Motor neuron (in vitro differentiated cells): ENCODE results near the gene CDH10. TPM values are rescaled to one million over a fixed set of nuclear protein-coding genes. Genes with fewer than 3 reads are reported as not detected.

Source experiments
- ATAC-seq, 8 experiments: fragments of 200-7000 bp; cut with Tn5 transposase; replicated peaks in 6 of 8; 2 replicates each; pipeline ENCODE4 v1.8.0; 2021; ENCODE audit warnings: mild to moderate bottlenecking in 8 of 8, moderate library complexity in 8 of 8
- H3K27ac ChIP-seq, 2 donors: fragments of 250-450 bp; sonication (Bioruptor Pico); 2 replicates each; pipeline ENCODE4 v1.9.0; 2021; ENCODE audit warnings: antibody characterized with exemption in 2 of 2, mild to moderate bottlenecking in 2 of 2, moderate library complexity in 1 of 2
- H3K4me1 ChIP-seq, 2 donors: fragments of 250-450 bp; sonication (Bioruptor Pico); replicated peaks in 1 of 2; 2 replicates each; pipeline ENCODE4 v1.6.1; 2021; ENCODE audit warnings: antibody characterized with exemption in 2 of 2, mild to moderate bottlenecking in 2 of 2, moderate library complexity in 1 of 2
- H3K4me3 ChIP-seq, 5 donors: fragments of 250-450 bp; sonication (Bioruptor Pico); 2 replicates each; pipeline ENCODE4 v1.9.0; 2021; ENCODE audit warnings: antibody characterized with exemption in 5 of 5, mild to moderate bottlenecking in 5 of 5, moderate library complexity in 4 of 5
- WGBS, 10 experiments: fragments of 450-650 bp; shearing (Covaris generic); methylation state at CpG; one replicate each; pipeline ENCODE4 v1.0.0; 2022; 5-methylcytosine and 5-hydroxymethylcytosine counted together
- in situ Hi-C, 9 experiments: fragments of 400-800 bp; cut with MboI; loops; one replicate each; pipeline ENCODE4 v1.15.0; 2021; ENCODE audit warnings: low sequenced_read_pairs in 9 of 9, low pct_unique_long_range_greater_than_20kb in 2 of 9; ENCODE audit not compliant: unreplicated experiment in 9 of 9
- total RNA-seq, 8 experiments: library from RNA; unstranded; fragments of 300-600 nt; gene quantifications; 2 replicates each; pipeline versions ENCODE4 v1.2.3 to v1.2.4, GENCODE V29; 2022

CDH10 gene
- 10 to 100 TPM in 5 of 8 experiments, 1 to 10 TPM in 2, under 1 TPM in 1; 0.45 to 29.1 (median 18.0) TPM for total RNA-seq

DNA sequence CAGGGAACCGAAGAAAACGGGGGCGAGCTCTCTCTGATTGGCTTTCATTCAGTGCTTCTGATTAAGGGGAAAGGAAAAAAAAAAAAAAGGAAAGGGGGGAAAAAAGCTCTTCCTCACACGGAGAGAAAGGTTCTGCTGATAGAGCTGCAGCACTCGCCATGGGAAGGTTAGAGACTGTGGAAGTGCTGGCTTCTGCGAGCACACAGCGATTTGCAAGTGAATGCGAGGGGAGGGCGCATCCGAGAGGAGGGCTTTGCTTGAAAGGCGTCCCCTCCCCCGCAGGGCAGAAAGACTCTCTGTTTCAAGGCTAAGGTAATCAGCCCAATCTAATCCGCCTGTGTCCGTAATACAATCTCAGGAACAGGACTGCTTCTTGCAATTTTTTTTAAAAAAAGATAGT lies at the start of gene CDH10:
Gene CDH10, minus strand, starts transcription at position 218 of the 400 bp plus-strand sequence. CDS start 51,488 bp downstream, outside the sequence.
- in situ Hi-C loops: loop anchor here in 1 of 9 experiments (25.0 kb wide), 1 partner anchor 368 kb away; no protein-coding TSS in a partner anchor
- H3K4me3 ChIP-seq: peak within 1 kb of the TSS; percentile 37 to 49 (median 41)
- H3K4me1 ChIP-seq: peaks cover 4 to 12% of the 10 kb centered on the region in 2 donors
- ATAC-seq: peak; percentile 82 to 98 (median 96)
- 0 to 11% (median 0%) methylated on average over 3 to 13 of the region's 14 CpGs; no CpG with 5 or more reads in 1 of the 10 experiments for WGBS, 10 experiments
- H3K27ac ChIP-seq: peak within 1 kb of the TSS; percentile 11 to 19

DNA sequence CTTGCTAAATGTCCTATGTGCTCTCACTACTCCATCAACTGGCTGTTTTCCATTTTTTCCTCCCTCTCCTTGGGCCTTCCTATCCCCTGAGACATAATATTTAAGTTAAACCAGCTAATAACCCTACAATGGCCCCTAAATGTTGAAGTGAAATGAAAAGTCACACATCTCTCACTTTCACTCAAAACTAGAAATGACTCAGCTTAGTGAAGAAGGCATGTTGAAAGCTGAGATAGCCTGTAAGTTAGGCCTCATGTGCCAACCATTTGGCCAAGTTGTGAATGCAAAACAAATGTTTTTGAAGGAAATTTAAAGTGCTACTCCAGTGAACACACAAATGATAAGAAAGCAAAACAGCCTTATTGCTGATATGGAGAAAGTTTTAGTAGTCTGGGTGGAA lies 48.8 kb upstream of the CDH10 start:
- no peak overlapping the region for H3K4me3 ChIP-seq
- no peaks in the 10 kb centered on the region for H3K4me1 ChIP-seq
- in situ Hi-C loops: no loop called here
- no peak for ATAC-seq
- no peak overlapping the region for H3K27ac ChIP-seq

DNA sequence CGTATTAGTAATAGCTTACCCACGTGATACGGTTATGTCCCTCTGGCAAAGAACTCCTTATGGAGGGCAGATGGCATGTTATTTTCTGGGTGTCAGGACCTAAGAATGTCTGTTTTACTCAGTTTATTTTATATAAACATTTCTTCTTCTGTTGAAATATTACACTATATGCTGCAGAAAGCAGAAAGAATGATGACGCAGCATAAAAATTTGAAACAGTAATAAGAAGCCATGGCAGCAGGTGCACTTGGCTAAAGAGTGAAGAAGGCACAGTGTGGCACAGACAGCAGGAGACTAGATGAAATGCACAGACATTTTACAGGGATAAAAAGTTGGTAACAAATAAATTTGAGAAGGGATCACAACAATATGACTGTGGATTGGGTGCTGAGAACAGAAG lies 46.3 kb upstream of the CDH10 start:
- in situ Hi-C loops: no loop called here
- H3K4me1 ChIP-seq: no peaks in the 10 kb centered on the region
- H3K27ac ChIP-seq: no peak overlapping the region
- 40 to 100% (median 91%) methylated on average over 1 to 4 of the region's 4 CpGs; no CpG with 5 or more reads in 1 of the 10 experiments for WGBS, 10 experiments
- H3K4me3 ChIP-seq: no peak overlapping the region
- ATAC-seq: no peak

DNA sequence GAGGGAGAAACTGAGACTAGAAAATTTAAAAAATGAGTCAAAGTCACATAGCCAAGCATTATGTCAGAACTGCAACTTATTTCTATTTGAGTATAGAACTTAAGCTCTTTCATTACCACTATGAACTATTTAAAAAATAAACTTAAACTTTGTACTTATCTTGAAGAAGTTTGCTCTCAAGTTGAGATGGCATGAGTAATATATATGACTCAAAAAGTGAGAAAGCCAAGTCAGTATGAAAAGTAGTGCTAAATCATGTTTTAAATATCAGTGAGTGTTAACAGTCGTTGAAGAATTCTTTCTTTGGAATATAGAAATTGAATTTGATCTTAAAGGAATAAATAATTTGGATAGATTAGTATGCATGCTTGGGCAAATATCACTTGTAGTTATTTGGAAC lies 36.3 kb upstream of the CDH10 start:
- Histone ChIP-seq H3K27ac (no peak overlapping the region), H3K4me1 (no peaks in the 10 kb centered on the region), H3K4me3 (no peak overlapping the region)
- no peak for ATAC-seq
- 0 to 100% (median 67%) methylated on average over 1 of the region's 1 CpG; no CpG with 5 or more reads in 1 of the 10 experiments for WGBS, 10 experiments
- in situ Hi-C loops: no loop called here

DNA sequence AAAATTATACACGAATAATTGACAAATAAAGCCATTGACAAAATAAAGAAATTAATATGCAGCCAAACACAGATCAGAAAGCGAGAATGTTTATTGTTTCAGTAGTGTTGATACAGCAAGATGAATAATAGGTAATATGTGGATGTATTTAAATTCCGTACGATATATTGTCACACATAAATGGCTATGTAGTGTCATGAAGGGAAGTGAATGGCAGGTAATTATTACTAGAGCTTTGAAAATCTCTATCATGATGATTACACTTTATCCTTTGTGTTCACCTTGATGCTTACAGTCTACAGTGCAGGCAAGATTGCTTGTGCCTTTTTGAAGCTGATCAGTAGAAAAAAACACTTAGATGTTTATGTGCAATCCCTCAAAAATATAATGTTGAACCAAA lies 23.3 kb upstream of the CDH10 start:
- no peak overlapping the region for H3K4me3 ChIP-seq
- peaks cover 5 to 6% of the 10 kb centered on the region in 2 donors for H3K4me1 ChIP-seq
- H3K27ac ChIP-seq: no peak overlapping the region
- in situ Hi-C loops: loop anchor here in 1 of 9 experiments (25.0 kb wide), 1 partner anchor 344 kb away; no protein-coding TSS in a partner anchor
- 44 to 100% (median 81%) methylated on average over 1 to 4 of the region's 4 CpGs for WGBS, 10 experiments
- ATAC-seq: no peak

DNA sequence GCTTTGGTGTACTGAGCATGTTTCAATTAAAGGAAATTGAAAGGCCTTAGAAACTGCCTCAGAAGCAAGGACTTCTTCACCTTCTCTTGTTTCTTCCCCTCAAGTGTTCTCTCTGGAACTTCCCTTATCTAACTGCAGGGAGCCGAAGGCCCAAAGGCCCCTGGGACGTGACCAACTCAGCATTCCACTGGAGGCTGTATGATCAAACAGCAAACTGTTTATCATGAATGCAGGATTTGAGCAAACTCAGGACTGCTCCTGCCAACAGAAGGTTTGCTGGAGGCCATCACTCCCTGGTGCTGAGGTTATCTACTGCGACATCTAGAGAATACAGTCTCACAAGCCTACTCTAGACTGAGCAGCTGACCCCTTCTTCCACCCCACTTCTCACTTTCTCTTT lies 4.8 kb upstream of the CDH10 start:
- ATAC-seq: no peak
- in situ Hi-C loops: loop anchor here in 1 of 9 experiments (25.0 kb wide), 1 partner anchor 363 kb away; no protein-coding TSS in a partner anchor
- peaks cover 3 to 6% of the 10 kb centered on the region in 2 donors for H3K4me1 ChIP-seq
- 0 to 100% (median 51%) methylated on average over 1 to 2 of the region's 3 CpGs; no CpG with 5 or more reads in 4 of the 10 experiments for WGBS, 10 experiments
- H3K4me3 ChIP-seq: no peak overlapping the region
- no peak overlapping the region for H3K27ac ChIP-seq

DNA sequence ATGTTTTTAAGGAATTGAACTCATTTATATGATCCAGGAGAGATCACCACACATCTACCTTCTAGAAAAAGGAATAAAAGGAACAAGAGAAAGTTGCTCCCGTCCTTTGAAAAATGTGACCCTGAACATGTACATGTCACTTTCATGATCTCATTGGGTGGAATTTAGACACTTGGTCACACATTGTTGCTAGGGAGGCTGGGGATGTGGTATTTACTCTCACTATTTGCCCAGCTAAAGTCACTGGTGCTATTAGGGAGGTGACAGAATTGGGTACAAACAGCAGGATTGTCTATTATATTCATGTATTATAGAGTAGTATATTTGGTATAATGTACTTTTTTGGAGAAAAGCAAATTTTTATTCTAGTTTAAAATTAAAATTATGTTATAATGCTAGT lies 2.1 kb upstream of the CDH10 start:
- H3K4me3 ChIP-seq: no peak overlapping the region
- ATAC-seq: peak in 1 of 8 experiments; percentile 53
- 50 to 100% (median 100%) methylated on average over 1 of the region's 1 CpG; no CpG with 5 or more reads in 6 of the 10 experiments for WGBS, 10 experiments
- H3K27ac ChIP-seq: no peak overlapping the region
- H3K4me1 ChIP-seq: peaks cover 3 to 6% of the 10 kb centered on the region in 2 donors
- in situ Hi-C loops: loop anchor here in 1 of 9 experiments (25.0 kb wide), 1 partner anchor 365 kb away; no protein-coding TSS in a partner anchor

DNA sequence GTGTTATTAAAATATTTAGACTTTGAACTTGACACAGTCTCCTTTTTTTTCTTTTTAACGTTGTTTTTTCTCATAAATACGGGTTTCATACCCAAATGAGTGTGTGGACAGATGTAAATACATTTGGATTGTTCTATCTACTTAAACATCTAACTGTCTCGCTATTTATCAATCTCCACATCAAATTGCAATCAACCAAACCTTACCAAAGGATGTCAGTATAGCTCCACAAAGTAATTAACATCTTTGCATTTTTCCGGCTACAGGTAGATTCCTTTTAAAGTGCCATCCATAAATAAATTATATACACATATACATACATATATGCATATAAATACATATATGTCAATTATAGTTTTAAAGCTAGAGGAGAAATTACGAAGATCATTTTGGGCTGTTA lies 705 bp upstream of the CDH10 start:
- H3K4me1 ChIP-seq: peaks cover 3 to 6% of the 10 kb centered on the region in 2 donors
- H3K27ac ChIP-seq: no peak overlapping the region
- ATAC-seq: no peak
- WGBS, 10 experiments: 20 to 49% (median 40%) methylated on average over 3 to 5 of the region's 5 CpGs
- H3K4me3 ChIP-seq: peak overlapping the region; percentile 37 to 49 (median 41)
- in situ Hi-C loops: loop anchor here in 1 of 9 experiments (25.0 kb wide), 1 partner anchor 367 kb away; no protein-coding TSS in a partner anchor

DNA sequence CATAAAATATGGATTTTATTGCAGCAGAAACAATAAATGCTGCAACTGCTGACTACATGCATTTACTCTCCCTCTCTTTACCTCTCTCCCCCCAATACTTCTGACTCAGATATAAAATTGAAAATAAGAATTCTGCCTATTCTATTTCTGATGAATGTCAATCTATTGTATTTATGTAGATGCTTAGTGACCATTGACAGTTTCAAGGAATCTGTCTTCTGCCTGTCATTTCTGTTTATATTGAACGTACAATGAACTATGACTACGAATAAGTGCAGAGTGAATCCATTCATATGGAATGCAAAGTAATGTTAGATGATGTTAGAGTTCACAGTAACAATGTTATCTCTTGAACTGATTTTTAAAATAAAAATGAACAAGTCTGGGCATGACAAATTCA lies 898 bp downstream of the CDH10 start:
- no peak for ATAC-seq
- in situ Hi-C loops: loop anchor here in 1 of 9 experiments (25.0 kb wide), 1 partner anchor 368 kb away; no protein-coding TSS in a partner anchor
- Histone ChIP-seq H3K4me3 (peak overlapping the region; percentile 37 to 49 (median 41)), H3K4me1 (peaks cover 6 to 17% of the 10 kb centered on the region in 2 donors), H3K27ac (no peak overlapping the region)
- 0 to 40% (median 0%) methylated on average over 1 to 2 of the region's 2 CpGs; no CpG with 5 or more reads in 1 of the 10 experiments for WGBS, 10 experiments

DNA sequence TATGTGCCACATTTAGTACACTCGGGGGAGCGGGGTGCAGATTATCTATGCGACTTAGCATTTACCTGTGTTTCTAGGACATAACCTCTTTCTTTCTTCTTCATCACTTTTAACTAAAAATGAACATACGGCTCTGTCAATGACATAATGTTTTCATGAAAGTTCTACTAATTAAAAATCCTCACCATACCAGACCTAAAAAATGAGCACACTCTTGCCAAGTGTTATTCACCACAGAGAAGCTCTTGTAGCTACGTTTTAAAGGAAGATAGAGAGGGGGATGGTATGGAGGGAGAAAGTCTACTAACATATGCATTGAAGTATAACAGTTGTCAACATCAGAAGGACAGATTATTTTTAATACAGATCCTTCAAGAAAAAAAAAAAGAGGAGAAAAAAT lies 1.6 kb downstream of the CDH10 start:
- in situ Hi-C loops: loop anchor here in 1 of 9 experiments (25.0 kb wide), 1 partner anchor 369 kb away; no protein-coding TSS in a partner anchor
- Histone ChIP-seq H3K4me1 (peaks cover 6 to 17% of the 10 kb centered on the region in 2 donors), H3K27ac (no peak overlapping the region), H3K4me3 (peak overlapping the region; percentile 37 to 49 (median 41))
- ATAC-seq: no peak
- WGBS, 10 experiments: 0 to 55% (median 24%) methylated on average over 2 to 5 of the region's 5 CpGs

DNA sequence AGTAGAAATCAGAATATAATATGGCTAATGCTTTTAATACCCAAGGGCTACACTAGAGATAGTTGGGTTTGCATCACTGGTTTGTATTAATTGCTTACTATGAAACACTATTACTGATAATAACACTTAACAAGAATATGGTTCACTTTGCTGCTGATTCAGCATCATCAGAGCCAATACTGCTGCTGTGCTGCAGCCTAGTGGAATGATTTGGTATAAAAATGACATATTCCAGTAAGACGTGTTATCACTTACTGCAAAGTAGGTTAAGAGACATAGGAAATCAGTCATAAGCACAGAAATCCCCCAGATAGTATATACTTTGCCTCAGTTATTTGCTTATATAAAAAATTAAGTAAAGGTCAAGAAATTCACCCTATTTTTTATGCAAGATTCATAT lies 2.8 kb downstream of the CDH10 start:
- peak; percentile 18 to 63 (median 40) for ATAC-seq
- 0 to 38% (median 10%) methylated on average over 1 of the region's 1 CpG; no CpG with 5 or more reads in 2 of the 10 experiments for WGBS, 10 experiments

DNA sequence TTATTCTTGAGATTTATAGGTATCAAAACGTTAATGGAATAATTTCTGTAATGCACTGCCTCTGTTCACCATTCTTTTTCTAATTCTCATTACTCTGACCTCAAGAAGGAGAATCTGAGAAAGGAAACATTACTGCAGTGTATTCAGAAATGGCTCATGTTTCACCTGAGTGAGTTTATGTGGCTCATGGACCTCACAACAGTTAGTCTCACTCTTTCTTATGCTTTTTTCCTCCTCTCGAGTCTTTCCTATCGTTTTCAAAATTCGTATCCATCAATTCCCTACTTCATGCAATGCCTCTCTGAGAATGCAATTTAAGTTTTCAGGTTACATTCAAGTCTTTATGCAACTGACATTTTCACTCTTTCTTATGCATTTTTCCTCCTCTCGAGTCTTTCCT lies 9.6 kb downstream of the CDH10 start:
- peak in 3 of 8 experiments; percentile 28 to 52 (median 31) for ATAC-seq
- Histone ChIP-seq H3K27ac (no peak overlapping the region), H3K4me1 (peaks cover 3 to 35% of the 10 kb centered on the region in 2 donors), H3K4me3 (no peak overlapping the region)
- in situ Hi-C loops: loop anchor here in 1 of 9 experiments (25.0 kb wide), 1 partner anchor 377 kb away; no protein-coding TSS in a partner anchor
- WGBS, 10 experiments: 1 to 66% (median 46%) methylated on average over 1 to 5 of the region's 5 CpGs

More for the DNA sequence above, 2.8 kb downstream of the CDH10 start:
- Histone ChIP-seq H3K4me3 (peak overlapping the region in 4 of 5 donors; percentile 39 to 49 (median 41)), H3K4me1 (peaks cover 6 to 17% of the 10 kb centered on the region in 2 donors), H3K27ac (no peak overlapping the region)
- in situ Hi-C loops: loop anchor here in 1 of 9 experiments (25.0 kb wide), 1 partner anchor 370 kb away; no protein-coding TSS in a partner anchor

DNA sequence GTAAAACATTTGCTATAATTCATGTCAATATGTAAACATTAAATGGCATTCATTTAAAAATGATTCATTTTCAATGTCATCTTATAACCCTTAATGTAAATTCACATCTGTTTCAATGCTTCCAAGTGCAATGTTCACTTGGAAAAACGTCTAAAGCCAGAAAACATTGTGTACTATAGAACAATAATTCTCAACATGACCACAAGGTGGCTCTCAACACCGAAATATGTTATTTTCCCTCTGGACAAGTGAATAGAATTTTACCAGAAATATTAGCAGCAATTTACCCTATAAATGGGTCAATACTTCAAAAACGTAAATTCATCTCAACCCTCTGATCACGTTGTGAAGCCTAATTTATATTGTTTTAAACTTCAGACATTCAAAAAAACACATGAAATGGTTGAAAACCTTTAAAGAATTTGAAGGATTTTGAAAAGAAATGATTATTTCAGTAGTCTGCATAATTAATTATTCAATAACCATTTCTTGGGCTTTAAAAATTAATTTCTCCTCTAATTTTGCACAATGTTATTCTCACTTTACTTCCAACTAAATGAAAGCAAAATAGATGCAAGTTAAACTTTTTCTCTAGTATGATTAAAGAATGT lies 11.0 kb downstream of the CDH10 start:
- in situ Hi-C loops: loop anchor here in 1 of 9 experiments (25.0 kb wide), 1 partner anchor 378 kb away; no protein-coding TSS in a partner anchor
- H3K27ac ChIP-seq: no peak overlapping the region
- 0 to 3% (median 0%) methylated on average over 2 to 4 of the region's 4 CpGs; no CpG with 5 or more reads in 1 of the 10 experiments for WGBS, 10 experiments
- no peak overlapping the region for H3K4me3 ChIP-seq
- peak in 7 of 8 experiments; percentile 32 to 67 (median 49) for ATAC-seq
- peaks cover 0 to 26% of the 10 kb centered on the region in 2 donors for H3K4me1 ChIP-seq
